GM18873 (cell line): ENCODE results near the gene TMEM259.

Experiments used
- ATAC-seq: cut with Tn5 transposase; IDR thresholded peaks from one replicate; pipeline ENCODE4 v1.9.1; 2021; ENCODE audit warnings: mild to moderate bottlenecking, moderate library complexity, moderate number of reproducible peaks; ENCODE audit not compliant: unreplicated experiment, low FRiP score

Gene TMEM259

GRCh38 chr19:990746-991145, 30.2 kb downstream of the TMEM259 start:
- no peak for ATAC-seq

GRCh38 chr19:990119-990571, 30.8 kb downstream of the TMEM259 start:
- ATAC-seq, result no peak

- no peak for ATAC-seq
Observed at GRCh38 chr19:989381-990081, 31.4 kb downstream of the TMEM259 start.

GRCh38 chr19:988510-988909, 32.4 kb downstream of the TMEM259 start:
- no peak for ATAC-seq

GRCh38 chr19:988081-988480, 32.8 kb downstream of the TMEM259 start:
- no peak for ATAC-seq

GRCh38 chr19:986083-986482, 34.8 kb downstream of the TMEM259 start:
- no peak for ATAC-seq

GRCh38 chr19:984165-984967, 36.6 kb downstream of the TMEM259 start, which contains the start of gene WDR18:
WDR18 (plus strand) TSS chr19:984345; CDS start chr19:984354, 9 bp downstream.
- no peak for ATAC-seq

GRCh38 chr19:982567-983170, 38.3 kb downstream of the TMEM259 start:
- no peak for ATAC-seq

GRCh38 chr19:980133-980998, 40.6 kb downstream of the TMEM259 start:
- no peak for ATAC-seq

- ATAC-seq, result no peak
Observed at GRCh38 chr19:979318-979741, 41.6 kb downstream of the TMEM259 start.

- ATAC-seq, result no peak
Observed at GRCh38 chr19:977058-977464, 43.9 kb downstream of the TMEM259 start.

GRCh38 chr19:976476-976875, 44.4 kb downstream of the TMEM259 start:
- ATAC-seq, result no peak

GRCh38 chr19:974564-975257, 46.2 kb downstream of the TMEM259 start:
- ATAC-seq, result no peak

GRCh38 chr19:973726-974563, 47.0 kb downstream of the TMEM259 start:
- ATAC-seq, result no peak

- ATAC-seq, result no peak
Observed at GRCh38 chr19:972281-972680, 48.6 kb downstream of the TMEM259 start.

GRCh38 chr19:971795-972194, 49.1 kb downstream of the TMEM259 start:
- ATAC-seq, result no peak

- no peak for ATAC-seq
Observed at GRCh38 chr19:970695-971094, 50.2 kb downstream of the TMEM259 start.

GRCh38 chr19:966485-967088, 54.3 kb downstream of the TMEM259 start:
- ATAC-seq, result no peak
